GM21447 (cell line): Measurements from ENCODE around the gene MACROH2A2.
"Not testable (repeated sequence)": the region's sequence is repeated elsewhere in the genome, so short reads cannot be mapped to it uniquely, and the experiment has no call there.

Experiments
- ATAC-seq: cut with Tn5 transposase; IDR thresholded peaks from one replicate; pipeline ENCODE4 v1.9.1; 2021; ENCODE audit not compliant: unreplicated experiment

Gene MACROH2A2

GRCh38 chr10:70066190-70066589, 13.5 kb downstream of the MACROH2A2 start:
- ATAC-seq = no peak

- no peak for ATAC-seq
Observed at GRCh38 chr10:70067586-70067985, 14.9 kb downstream of the MACROH2A2 start.

DNA sequence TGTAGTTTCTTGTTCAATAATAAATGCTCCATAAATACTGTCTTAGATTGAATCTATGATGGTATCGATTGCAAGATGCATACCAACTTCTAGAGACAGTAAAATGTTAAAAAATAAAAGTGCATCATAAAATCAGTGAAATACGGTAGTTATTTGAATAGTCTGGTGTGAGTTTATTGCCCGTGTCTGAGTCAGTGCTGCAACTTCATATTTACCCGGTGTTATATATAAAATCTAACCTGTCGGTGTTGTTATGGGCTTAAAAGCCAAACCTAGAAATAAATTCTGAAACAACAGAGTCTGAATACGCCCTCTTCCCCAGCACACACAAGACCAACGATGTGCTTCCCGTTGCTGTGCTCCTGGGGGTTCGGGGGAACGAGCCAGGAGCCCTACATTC, 16.3 kb downstream of the MACROH2A2 start:
- no peak for ATAC-seq

- no peak for ATAC-seq
Observed at GRCh38 chr10:70069346-70069745, 16.7 kb downstream of the MACROH2A2 start.

GRCh38 chr10:70070834-70071233, 18.2 kb downstream of the MACROH2A2 start:
- no peak for ATAC-seq

- no peak for ATAC-seq
Observed at GRCh38 chr10:70074165-70074564, 21.5 kb downstream of the MACROH2A2 start.

- no peak for ATAC-seq
Observed at GRCh38 chr10:70074971-70075370, 22.3 kb downstream of the MACROH2A2 start.

- ATAC-seq = no peak
Observed at GRCh38 chr10:70078329-70078728, 25.7 kb downstream of the MACROH2A2 start.

DNA sequence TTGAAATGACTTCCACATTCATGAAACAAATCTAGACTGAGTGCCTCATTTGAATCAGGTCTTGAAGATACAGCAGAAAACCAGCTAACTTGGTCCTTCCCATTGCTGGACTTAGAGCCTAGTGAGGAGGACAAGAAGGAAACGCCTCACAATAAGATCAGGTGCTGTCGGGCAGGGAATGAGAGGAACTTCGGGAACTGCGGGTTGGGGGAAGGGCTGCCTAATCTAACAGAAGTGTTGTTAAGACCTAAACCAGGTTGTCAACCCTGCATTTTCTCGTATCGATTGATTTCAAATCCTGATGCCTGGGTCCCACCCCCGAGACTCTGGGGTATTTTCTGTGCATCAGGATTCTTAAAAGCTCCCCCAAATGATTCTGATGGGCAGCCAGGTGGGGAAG, 26.3 kb downstream of the MACROH2A2 start:
- ATAC-seq = no peak

DNA sequence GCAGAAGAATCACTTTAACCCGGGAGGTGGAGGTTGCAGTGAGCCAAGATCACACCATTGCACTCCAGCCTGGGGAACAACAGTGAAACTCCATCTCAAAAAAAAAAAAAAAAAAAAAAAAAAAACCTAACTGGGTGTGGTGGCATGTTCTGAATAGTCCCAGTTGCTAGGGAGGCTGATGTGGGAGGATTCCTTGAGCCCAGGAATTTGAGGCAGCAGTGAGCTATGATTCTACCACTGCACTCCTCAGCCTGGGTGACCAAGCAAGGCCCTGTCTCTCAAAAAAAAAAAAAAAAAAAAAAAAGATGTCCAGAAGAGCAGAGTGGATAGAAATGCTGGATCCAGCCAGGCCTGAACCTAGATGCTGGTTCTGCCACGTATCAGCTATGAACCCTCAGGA, 28.1 kb downstream of the MACROH2A2 start:
- not testable (repeated sequence) for ATAC-seq

DNA sequence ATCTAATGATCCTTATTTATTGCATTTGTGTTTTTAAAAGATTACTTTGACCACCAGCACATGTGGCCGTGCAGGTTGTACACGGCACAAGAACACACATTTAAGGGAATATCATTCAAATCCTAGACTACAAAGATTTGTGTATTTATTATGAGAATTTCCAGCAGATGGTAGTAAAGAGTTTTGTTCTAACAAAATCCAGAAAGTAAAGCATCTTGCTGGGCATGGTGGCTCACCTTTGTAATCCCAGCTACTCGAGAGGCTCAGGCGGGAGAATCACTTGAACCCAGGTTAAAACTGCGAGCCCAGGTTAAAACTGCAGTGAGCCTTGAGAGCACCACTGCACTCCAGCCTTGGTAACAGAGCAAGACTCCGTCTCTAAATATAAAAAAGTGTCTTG, 31.5 kb downstream of the MACROH2A2 start:
- ATAC-seq = no peak

GRCh38 chr10:70085975-70086613, 33.4 kb downstream of the MACROH2A2 start:
- no peak for ATAC-seq

DNA sequence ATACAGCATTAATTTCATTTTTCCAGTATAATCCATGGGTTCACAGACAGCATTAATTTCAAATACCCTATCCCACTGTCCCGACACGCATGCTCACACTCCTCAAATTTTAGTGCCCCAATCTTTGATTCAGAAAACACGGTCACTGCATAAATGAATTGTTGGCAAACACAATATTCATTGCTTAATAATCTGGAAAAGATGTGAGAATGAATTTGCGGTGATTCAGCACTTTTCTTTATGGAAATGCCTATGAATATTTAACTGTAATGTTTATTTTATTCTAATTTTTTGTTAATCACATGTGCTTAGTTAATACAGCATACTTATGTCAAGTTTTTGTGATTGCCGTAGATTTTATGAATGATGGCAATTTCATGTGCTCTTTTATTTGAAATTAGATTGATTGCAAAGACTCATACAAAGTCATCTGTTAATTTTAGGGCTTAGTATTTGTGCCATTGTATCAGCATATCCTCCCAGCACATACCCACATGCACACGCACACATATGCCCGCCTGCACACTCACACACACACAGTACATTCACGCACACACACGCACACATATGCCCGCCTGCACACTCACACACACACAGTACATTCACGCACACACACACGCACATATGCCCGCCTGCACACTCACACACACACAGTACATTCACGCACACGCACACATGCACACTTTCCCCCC, 35.1 kb downstream of the MACROH2A2 start:
- no peak for ATAC-seq

- no peak for ATAC-seq
Observed at GRCh38 chr10:70088308-70088698, 35.7 kb downstream of the MACROH2A2 start.

DNA sequence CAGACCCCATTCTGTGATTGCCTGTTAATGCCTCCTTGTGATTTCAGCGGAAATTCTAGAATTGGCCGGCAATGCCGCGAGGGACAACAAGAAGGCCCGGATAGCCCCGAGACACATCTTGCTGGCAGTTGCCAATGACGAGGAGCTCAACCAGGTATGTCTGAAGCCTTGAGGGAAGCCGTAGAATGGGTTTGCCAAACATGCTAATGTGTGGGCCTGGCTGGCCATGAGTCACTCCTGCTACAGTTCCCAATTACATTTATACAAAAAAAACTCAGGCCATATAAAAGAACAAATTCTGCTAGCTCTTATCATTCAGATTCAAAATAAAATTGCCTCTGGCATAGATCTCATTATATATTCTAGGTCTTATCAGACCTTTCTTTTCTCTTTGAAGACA, 37.4 kb downstream of the MACROH2A2 start:
- no peak for ATAC-seq

DNA sequence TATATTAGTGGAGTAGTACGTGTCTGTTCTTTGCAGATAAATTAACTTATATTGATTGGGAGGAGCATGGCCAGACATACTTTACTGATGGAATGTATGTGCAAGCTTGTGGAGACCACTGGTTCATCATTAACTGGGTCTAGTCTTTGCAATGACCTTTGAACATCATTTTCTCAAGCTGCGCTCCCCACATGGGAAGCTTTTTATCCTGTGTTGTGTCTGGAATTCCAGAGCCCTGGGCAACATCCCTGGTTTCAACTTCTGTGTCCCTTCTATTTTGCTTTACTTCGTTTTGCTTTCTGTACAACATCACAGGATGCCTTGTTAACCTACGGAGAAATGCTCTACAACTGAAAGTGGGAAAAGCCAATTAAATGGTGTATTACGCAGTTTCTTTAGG, 38.3 kb downstream of the MACROH2A2 start:
- ATAC-seq = no peak

DNA sequence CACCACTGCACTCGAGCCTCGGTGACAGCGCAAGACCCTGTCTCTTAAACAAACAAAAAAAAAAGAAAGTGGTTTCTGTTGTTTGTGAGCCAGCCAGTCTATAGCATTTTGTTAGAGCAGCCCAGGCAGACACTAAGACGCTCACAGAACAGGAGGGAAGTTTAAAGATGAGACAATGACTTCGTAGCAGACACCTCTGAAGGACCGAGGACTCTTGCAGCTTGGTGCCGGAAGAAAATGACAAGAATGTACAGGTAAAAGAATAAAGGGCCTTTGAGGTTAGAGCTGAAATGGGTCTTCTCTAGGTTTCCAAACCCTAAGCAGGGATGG, 39.7 kb downstream of the MACROH2A2 start:
- no peak for ATAC-seq

DNA sequence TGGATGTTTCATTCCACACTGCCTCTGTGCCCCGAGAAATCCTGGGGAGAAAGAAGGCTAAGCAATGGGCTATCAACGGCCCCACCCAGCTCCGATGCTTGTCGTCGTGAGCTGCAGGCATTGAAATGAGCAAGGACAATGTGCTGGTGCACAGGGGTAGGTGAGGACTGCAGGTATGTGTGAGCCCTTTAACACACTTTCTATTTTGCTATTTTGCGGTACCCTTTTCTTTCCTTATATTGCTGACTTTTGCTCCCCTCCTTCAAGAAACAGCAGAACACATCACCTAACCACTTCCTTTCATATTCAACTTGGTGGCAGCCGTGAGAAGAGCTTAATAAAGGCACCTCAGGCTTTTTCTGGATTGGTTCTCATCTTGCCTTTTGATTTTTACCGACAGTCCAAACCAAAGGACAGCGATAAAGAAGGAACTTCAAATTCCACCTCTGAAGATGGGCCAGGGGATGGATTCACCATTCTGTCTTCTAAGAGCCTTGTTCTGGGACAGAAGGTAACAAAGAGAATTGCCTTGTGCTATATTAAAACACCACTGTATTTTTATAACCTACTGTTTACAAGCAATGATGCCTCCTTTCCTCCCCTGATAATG, 40.8 kb downstream of the MACROH2A2 start:
- no peak for ATAC-seq

DNA sequence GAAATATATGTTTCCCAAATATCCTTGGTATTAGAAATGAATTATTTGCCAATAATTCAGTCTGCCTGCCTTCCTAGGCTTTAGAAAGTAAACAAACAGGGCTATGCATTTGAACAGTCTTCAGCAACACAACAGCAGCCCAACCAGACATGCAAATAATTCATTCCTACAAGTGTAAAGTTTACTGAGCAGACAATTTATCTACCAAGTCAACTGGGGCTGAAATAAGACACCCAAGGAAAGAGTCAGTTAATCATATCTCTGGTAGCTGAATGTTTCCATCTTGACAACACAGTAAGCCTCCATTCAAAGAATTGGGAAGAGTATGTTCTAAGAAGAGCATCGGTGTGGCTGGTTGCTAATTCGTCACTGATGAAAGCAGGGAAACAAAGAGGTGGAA, 41.6 kb downstream of the MACROH2A2 start:
- no peak for ATAC-seq

GRCh38 chr10:70096016-70096704, 43.5 kb downstream of the MACROH2A2 start:
- no peak for ATAC-seq

- ATAC-seq = no peak
Observed at GRCh38 chr10:70096705-70097420, 44.2 kb downstream of the MACROH2A2 start.
